Gastrocnemius medialis (tissue), 4 donors: Measurements from ENCODE around the gene ACOXL. TPM values are rescaled to one million over a fixed set of nuclear protein-coding genes. Genes with fewer than 3 reads are reported as not detected.

Experiments
- ATAC-seq, 2 donors: fragments of 150-250 bp; one replicate each; pipeline ENCODE4 v1.9.1; 2016
- DNase-seq, 2 donors: peaks; one replicate each; pipeline ENCODE4 v3.0.0-alpha.2; 2019
- H3K27ac ChIP-seq, 4 donors: fragments of 200-600 bp; sonication (generic); 1 replicate in 1 of 4; 2 replicates in 3 of 4; pipeline ENCODE4 v1.5.1; 2016 to 2018; ENCODE audit warnings: mild to moderate bottlenecking in 2 of 4, moderate library complexity in 1 of 4
- H3K27me3 ChIP-seq, 3 donors: fragments of 200-600 bp; sonication (generic) in 2 of 3; 1 replicate in 1 of 3; 2 replicates in 2 of 3; pipeline versions ENCODE4 v1.5.1 to v1.6.0; 2016 to 2019; ENCODE audit warnings: mild to moderate bottlenecking in 1 of 3, moderate library complexity in 1 of 3
- H3K36me3 ChIP-seq, 2 donors: fragments of 200-600 bp; sonication (generic) in 1 of 2; one replicate each; pipeline ENCODE4 v1.5.1; 2017 to 2018
- H3K4me1 ChIP-seq, 2 donors: fragments of 200-600 bp; sonication (generic) in 1 of 2; one replicate each; pipeline ENCODE4 v1.5.1; 2016 to 2017; ENCODE audit warnings: mild to moderate bottlenecking in 2 of 2
- H3K4me3 ChIP-seq, 4 donors: fragments of 200-600 bp; sonication (generic) in 3 of 4; 1 replicate in 1 of 4; 2 replicates in 3 of 4; pipeline ENCODE4 v1.5.1; 2016 to 2019; ENCODE audit warnings: mild to moderate bottlenecking in 2 of 4
- H3K9me3 ChIP-seq, 3 donors: fragments of 200-600 bp; sonication (generic) in 2 of 3; 1 replicate in 1 of 3; 2 replicates in 2 of 3; pipeline ENCODE4 v1.5.1; 2016 to 2019
- POLR2A ChIP-seq, 2 donors: fragments of 450-650 bp; IDR thresholded peaks; one replicate each; pipeline ENCODE4 v1.6.1; 2017; ENCODE audit warnings: antibody characterized with exemption in 2 of 2, mild to moderate bottlenecking in 2 of 2, moderate library complexity in 2 of 2
- in situ Hi-C, 4 donors: fragments of 200-750 bp; cut with MboI; loops; one replicate each; pipeline versions ENCODE4 v1.15.0 to v1.8.0; 2017; ENCODE audit warnings: low sequenced_read_pairs in 4 of 4
- intact Hi-C: fragments of 100-400 bp; cut with DNase I; formaldehyde crosslinking; loops from one replicate; pipeline ENCODE4 v1.15.1; 2023; ENCODE audit warnings: low total_unique reads
- total RNA-seq, 4 donors: library from RNA; depleted of rRNA; stranded (reverse); fragments of >200 nt; gene quantifications; one replicate each; pipeline versions ENCODE4 v1.1.0 to v1.2.3, GENCODE V29; 2016
- TF ChIP-seq, protein P1 (sequence below), 5 experiments: fragments of 450-650 bp in 3 of 5; fragments of 200-600 bp in 2 of 5; sonication (generic) in 2 of 5; IDR thresholded peaks in 4 of 5; conservative IDR thresholded peaks in 1 of 5; 1 replicate in 4 of 5; 2 replicates in 1 of 5; pipeline ENCODE4 v1.5.1; 2016 to 2019; ENCODE audit warnings: antibody characterized with exemption in 5 of 5, mild to moderate bottlenecking in 3 of 5, moderate library complexity in 3 of 5

Gene ACOXL
- total RNA-seq, 4 donors from 2014 or later = not detected

DNA sequence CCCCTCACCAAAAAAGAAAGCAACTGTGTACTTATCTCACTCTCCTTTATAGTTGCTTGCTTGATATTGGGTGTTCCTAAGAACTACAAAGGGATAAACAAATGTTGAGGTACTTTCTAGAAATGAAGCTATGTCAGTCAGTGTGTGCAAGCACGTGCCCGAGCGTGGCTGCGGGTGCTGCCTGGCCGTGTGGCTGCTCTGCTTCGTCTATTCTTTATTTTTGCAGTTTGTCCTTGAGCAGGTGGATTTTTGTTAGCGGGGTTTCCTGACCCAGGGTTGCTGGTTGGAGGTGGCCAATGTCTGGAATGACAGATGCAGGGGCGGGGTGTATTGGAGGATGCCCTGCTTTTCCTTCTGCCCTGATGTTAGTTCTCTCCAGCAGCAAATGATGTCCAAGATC, 62.6 kb downstream of the ACOXL start:
- no peak for ATAC-seq
- no peak for DNase-seq
- no peak overlapping the region for H3K27ac ChIP-seq
- in situ Hi-C loops (loop anchor here in 1 of 4 donors (25.0 kb wide), 1 partner anchor 917 kb away; no protein-coding TSS in a partner anchor), intact Hi-C loops (no loop called here)
- no peak overlapping the region for H3K4me3 ChIP-seq
- H3K4me1 ChIP-seq = no peaks in the 10 kb centered on the region
- H3K27me3 ChIP-seq = peaks cover 0 to 3% (median 0%) of the 10 kb centered on the region in 3 donors
- TF ChIP-seq, protein P1, sequence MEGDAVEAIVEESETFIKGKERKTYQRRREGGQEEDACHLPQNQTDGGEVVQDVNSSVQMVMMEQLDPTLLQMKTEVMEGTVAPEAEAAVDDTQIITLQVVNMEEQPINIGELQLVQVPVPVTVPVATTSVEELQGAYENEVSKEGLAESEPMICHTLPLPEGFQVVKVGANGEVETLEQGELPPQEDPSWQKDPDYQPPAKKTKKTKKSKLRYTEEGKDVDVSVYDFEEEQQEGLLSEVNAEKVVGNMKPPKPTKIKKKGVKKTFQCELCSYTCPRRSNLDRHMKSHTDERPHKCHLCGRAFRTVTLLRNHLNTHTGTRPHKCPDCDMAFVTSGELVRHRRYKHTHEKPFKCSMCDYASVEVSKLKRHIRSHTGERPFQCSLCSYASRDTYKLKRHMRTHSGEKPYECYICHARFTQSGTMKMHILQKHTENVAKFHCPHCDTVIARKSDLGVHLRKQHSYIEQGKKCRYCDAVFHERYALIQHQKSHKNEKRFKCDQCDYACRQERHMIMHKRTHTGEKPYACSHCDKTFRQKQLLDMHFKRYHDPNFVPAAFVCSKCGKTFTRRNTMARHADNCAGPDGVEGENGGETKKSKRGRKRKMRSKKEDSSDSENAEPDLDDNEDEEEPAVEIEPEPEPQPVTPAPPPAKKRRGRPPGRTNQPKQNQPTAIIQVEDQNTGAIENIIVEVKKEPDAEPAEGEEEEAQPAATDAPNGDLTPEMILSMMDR (IDR thresholded peaks at IDR 0.05 in 4 of 5, conservative IDR thresholded peaks at IDR 0.05 in 1 of 5) = no peak
- no peak for TF ChIP-seq POLR2A (IDR thresholded peaks at IDR 0.05)
- H3K36me3 ChIP-seq = no peaks in the 10 kb centered on the region
- H3K9me3 ChIP-seq = no peaks in the 10 kb centered on the region

DNA sequence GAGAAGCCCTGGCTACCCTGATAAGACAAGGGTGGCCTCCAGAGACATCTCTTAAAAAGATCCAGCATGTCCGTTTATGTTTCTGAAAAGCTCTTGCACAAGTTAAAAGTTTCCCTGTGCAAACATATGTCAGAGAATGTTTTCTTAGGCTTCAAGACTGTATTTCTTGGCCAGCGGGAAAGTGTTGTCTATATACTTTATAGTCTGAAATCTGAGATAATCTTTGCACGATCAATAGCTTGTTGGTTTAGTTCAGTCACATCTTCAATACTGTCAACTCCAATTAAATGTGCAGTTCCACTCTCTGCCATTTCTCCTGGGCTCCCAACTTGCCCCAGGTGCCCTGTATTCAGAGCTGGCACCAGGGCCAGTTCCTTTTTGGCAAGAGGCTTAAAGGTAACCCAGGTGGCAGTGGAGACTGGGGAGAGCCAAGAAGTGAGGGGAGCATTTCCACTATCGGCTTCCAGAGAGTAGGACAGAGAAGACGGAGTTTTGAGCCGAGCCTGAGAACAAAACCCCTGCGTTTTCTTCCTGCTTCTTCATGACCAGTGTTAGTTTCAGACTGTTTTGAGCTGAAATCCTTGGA, 64.4 kb downstream of the ACOXL start:
- TF ChIP-seq, protein P1 (IDR thresholded peaks at IDR 0.05 in 4 of 5, conservative IDR thresholded peaks at IDR 0.05 in 1 of 5) = no peak
- TF ChIP-seq POLR2A (IDR thresholded peaks at IDR 0.05) = no peak
- no peaks in the 10 kb centered on the region for H3K9me3 ChIP-seq
- no peaks in the 10 kb centered on the region for H3K36me3 ChIP-seq
- peaks cover 0 to 3% (median 0%) of the 10 kb centered on the region in 3 donors for H3K27me3 ChIP-seq
- ATAC-seq (no peak), DNase-seq (no peak)
- intact Hi-C loops (no loop called here), in situ Hi-C loops (loop anchor here in 1 of 4 donors (25.0 kb wide), 1 partner anchor 915 kb away; no protein-coding TSS in a partner anchor)
- H3K4me1 ChIP-seq = no peaks in the 10 kb centered on the region
- no peak overlapping the region for H3K4me3 ChIP-seq
- H3K27ac ChIP-seq = no peak overlapping the region

DNA sequence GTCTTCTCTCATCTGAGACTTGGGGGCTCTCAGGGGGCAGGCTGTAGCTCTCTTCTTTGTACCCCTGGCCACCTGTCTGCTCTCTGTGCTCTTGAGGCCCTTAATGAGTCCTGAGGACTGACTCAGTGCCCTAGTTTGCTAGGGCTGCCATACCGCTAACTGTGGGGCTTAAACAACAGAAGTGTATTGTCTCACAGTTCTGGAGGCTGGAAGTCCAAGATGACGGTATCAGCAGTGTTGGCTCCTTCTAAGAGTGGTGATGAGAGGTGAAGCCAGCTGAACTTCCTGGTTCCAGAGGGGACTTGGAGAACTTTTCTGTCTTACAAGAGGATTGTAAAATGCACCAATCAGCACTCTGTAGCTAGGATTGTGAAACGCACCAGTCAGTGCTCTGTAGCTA, 67.0 kb downstream of the ACOXL start:
- no peak overlapping the region for H3K4me3 ChIP-seq

DNA sequence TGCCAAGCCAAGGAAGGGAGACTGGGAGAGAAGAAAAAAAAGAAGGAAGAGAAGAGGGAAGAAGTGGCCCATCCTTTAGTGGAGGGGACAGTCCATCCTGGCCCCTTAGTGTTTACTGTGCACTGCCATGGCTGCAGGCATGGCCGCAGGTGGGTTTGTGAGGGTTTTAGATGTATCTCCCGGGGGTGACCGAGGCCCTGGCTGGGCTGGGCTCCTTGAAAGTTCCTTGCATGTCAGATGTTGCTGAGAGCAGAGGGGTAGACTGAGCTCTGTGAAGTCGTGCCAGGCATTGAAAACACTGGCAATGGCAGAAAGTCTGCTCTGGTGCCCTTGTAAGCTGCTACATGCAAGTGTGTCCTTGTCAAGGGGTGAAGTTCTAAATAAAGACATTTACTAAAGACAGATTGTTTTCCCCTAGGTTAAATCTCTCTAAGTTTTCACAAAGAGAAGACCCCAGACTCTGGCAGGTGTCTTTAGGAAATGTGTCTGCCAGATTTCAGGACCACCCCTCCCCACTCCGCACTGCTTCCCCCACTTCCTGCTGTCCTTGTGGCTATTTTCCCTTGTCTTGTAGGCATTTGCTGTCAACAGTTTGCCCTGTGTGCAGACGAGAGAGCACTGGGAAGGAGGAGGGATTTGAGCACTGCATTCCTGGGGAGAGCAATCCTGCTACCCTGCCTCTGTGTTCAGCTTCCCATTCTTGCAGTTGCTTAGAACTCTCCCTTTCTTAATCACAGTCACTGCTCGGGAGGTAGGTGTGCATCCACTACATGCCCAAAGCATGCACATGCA, 68.4 kb downstream of the ACOXL start:
- H3K36me3 ChIP-seq = no peaks in the 10 kb centered on the region
- H3K4me3 ChIP-seq = no peak overlapping the region
- in situ Hi-C loops (loop anchor here in 1 of 4 donors (25.0 kb wide), 1 partner anchor 911 kb away; no protein-coding TSS in a partner anchor), intact Hi-C loops (no loop called here)
- peaks cover 0 to 3% (median 0%) of the 10 kb centered on the region in 3 donors for H3K27me3 ChIP-seq
- H3K27ac ChIP-seq = no peak overlapping the region
- TF ChIP-seq POLR2A (IDR thresholded peaks at IDR 0.05) = no peak
- TF ChIP-seq, protein P1 (IDR thresholded peaks at IDR 0.05 in 4 of 5, conservative IDR thresholded peaks at IDR 0.05 in 1 of 5) = no peak
- no peaks in the 10 kb centered on the region for H3K4me1 ChIP-seq
- no peak for ATAC-seq
- H3K9me3 ChIP-seq = no peaks in the 10 kb centered on the region
- no peak for DNase-seq

More for the DNA sequence above, 67.0 kb downstream of the ACOXL start:
- intact Hi-C loops (no loop called here), in situ Hi-C loops (loop anchor here in 1 of 4 donors (25.0 kb wide), 1 partner anchor 913 kb away; no protein-coding TSS in a partner anchor)
- Histone ChIP-seq H3K27ac (no peak overlapping the region), H3K9me3 (no peaks in the 10 kb centered on the region), H3K4me1 (no peaks in the 10 kb centered on the region), H3K27me3 (peaks cover 0 to 3% (median 0%) of the 10 kb centered on the region in 3 donors), H3K36me3 (no peaks in the 10 kb centered on the region)
- DNase-seq (no peak), ATAC-seq (no peak)
- TF ChIP-seq, protein P1 (IDR thresholded peaks at IDR 0.05 in 4 of 5, conservative IDR thresholded peaks at IDR 0.05 in 1 of 5) = no peak
- TF ChIP-seq POLR2A (IDR thresholded peaks at IDR 0.05) = no peak
